Endometrial microvascular endothelial cells (primary cell): ENCODE data around the gene RIGI. TPM values are rescaled to one million over a fixed set of nuclear protein-coding genes. Genes with fewer than 3 reads are reported as not detected.

Experiments
- total RNA-seq: library from RNA; depleted of rRNA; stranded (reverse); fragments of >200 nt; gene quantifications from one replicate; pipeline ENCODE4 v1.2.3, GENCODE V29; 2015; ENCODE audit errors: inconsistent ontology term

RIGI gene
- total RNA-seq, 1 donor from 2014 or later, result 38.1 TPM

Other genes with a start within 250 kb of the RIGI start
- 136 TPM for gene ACO1, start 141.6 kb downstream of the RIGI start, total RNA-seq
- 3.4 TPM for gene SMIM27, start 26.1 kb upstream of the RIGI start, total RNA-seq
- 16.5 TPM for gene TOPORS, start 26.4 kb upstream of the RIGI start, total RNA-seq
- gene NDUFB6, start 47.0 kb upstream of the RIGI start, total RNA-seq, result 86.0 TPM
- gene TAF1L, start 109.5 kb upstream of the RIGI start, total RNA-seq, result not detected